Gastroesophageal sphincter (tissue), 4 donors: Measurements from ENCODE around the gene SCN2B. TPM values are rescaled to one million over a fixed set of nuclear protein-coding genes. Genes with fewer than 3 reads are reported as not detected.

Experiments
- ATAC-seq: fragments of 150-250 bp; one replicate; pipeline ENCODE4 v1.9.1; 2016; ENCODE audit warnings: mild to moderate bottlenecking, moderate library complexity
- H3K27ac ChIP-seq, 4 donors: fragments of 200-600 bp; sonication (generic) in 3 of 4; 1 replicate in 3 of 4; 2 replicates in 1 of 4; pipeline ENCODE4 v1.5.1; 2016 to 2019
- H3K27me3 ChIP-seq: fragments of 200-600 bp; sonication (generic); one replicate; pipeline ENCODE4 v1.5.1; 2019
- H3K36me3 ChIP-seq, 2 donors: fragments of 200-600 bp; sonication (generic); one replicate each; pipeline ENCODE4 v1.5.1; 2019; ENCODE audit warnings: control low read depth in 1 of 2
- H3K4me1 ChIP-seq, 3 donors: fragments of 200-600 bp; sonication (generic); 1 replicate in 2 of 3; 2 replicates in 1 of 3; pipeline ENCODE4 v1.5.1; 2016 to 2019; ENCODE audit warnings: control low read depth in 2 of 3
- H3K4me3 ChIP-seq, 2 donors: fragments of 200-600 bp; sonication (generic); one replicate each; pipeline ENCODE4 v1.5.1; 2019; ENCODE audit warnings: mild to moderate bottlenecking in 1 of 2, moderate library complexity in 1 of 2
- H3K9me3 ChIP-seq, 3 donors: fragments of 200-600 bp; sonication (generic); one replicate each; pipeline ENCODE4 v1.5.1; 2017 to 2019; ENCODE audit warnings: control low read depth in 2 of 3
- EP300 ChIP-seq: sonication (generic); formaldehyde crosslinking; IDR thresholded peaks from one replicate; pipeline ENCODE4 v1.6.1; 2017; ENCODE audit warnings: antibody characterized with exemption, mild to moderate bottlenecking
- POLR2A ChIP-seq, 2 donors: fragments of 450-650 bp; IDR thresholded peaks; one replicate each; pipeline ENCODE4 v1.6.1; 2017; ENCODE audit warnings: antibody characterized with exemption in 2 of 2, mild to moderate bottlenecking in 2 of 2, moderate library complexity in 1 of 2
- POLR2AphosphoS5 ChIP-seq: sonication (generic); formaldehyde crosslinking; IDR thresholded peaks from one replicate; pipeline ENCODE4 v1.6.1; 2017; ENCODE audit warnings: antibody characterized with exemption
- WGBS, 2 donors: methylation state at CpG; one replicate each; pipeline ENCODE4 v1.1.5; 2018; ENCODE audit warnings: low coverage in 1 of 2; 5-methylcytosine and 5-hydroxymethylcytosine counted together
- total RNA-seq, 4 donors: library from RNA; depleted of rRNA; stranded (reverse); fragments of >200 nt; gene quantifications; one replicate each; pipeline ENCODE4 v1.1.0, GENCODE V29; 2016
- TF ChIP-seq, protein P1 (sequence below), 4 experiments: fragments of 200-600 bp in 2 of 4; fragments of 450-650 bp in 2 of 4; sonication (generic) in 1 of 4; IDR thresholded peaks; one replicate each; pipeline ENCODE4 v1.5.1; 2017 to 2019; ENCODE audit warnings: antibody characterized with exemption in 4 of 4, mild to moderate bottlenecking in 2 of 4, moderate library complexity in 2 of 4

Gene SCN2B
- total RNA-seq, 4 donors from 2014 or later, result 0.25 to 1.0 (median 0.49) TPM

DNA sequence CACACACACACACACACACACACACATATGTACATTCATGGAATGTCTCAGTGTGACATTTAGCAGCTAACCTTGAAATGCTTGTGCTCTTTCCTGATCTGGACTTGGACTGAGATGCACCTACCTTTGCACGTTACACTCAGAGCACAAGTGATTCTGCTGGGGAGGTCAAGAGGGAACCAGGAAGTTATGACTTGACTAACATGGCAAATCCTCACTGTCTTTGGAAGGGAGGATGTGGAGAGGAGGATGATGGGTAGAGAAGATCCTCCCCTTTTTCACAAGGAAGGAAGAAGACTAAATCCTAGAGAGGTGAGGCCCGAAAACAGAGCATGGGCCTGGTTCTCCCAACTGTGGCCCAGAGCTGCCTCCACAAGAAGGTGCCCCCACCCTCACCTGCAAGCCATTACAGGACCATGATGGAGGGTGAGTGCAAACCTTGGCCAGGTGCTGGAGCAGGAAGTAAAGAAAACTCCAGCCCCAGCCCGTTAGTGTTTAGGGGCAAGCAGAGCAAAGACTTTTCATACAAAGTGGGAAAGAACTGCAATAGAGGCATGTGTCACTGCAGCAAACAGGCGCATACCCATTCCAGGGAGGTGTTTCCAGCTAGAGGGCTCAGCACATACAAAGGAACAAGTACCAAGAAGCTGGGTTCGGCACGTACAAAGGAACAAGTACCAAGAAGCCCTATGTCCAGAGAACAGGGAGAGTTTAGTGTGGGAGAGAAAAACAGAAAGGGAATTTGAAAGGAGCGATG, 50.2 kb downstream of the SCN2B start:
- no peak overlapping the region for H3K27ac ChIP-seq
- peaks cover 9% of the 10 kb centered on the region for H3K27me3 ChIP-seq
- ATAC-seq, result no peak
- H3K4me3 ChIP-seq, result no peak overlapping the region
- H3K9me3 ChIP-seq, result no peaks in the 10 kb centered on the region
- H3K4me1 ChIP-seq, result peaks cover 0 to 6% (median 0%) of the 10 kb centered on the region in 3 donors
- no peaks in the 10 kb centered on the region for H3K36me3 ChIP-seq
- WGBS, 2 donors, result 80 to 86% methylated on average over 1 to 6 of the region's 7 CpGs
- TF ChIP-seq EP300, result no peak

DNA sequence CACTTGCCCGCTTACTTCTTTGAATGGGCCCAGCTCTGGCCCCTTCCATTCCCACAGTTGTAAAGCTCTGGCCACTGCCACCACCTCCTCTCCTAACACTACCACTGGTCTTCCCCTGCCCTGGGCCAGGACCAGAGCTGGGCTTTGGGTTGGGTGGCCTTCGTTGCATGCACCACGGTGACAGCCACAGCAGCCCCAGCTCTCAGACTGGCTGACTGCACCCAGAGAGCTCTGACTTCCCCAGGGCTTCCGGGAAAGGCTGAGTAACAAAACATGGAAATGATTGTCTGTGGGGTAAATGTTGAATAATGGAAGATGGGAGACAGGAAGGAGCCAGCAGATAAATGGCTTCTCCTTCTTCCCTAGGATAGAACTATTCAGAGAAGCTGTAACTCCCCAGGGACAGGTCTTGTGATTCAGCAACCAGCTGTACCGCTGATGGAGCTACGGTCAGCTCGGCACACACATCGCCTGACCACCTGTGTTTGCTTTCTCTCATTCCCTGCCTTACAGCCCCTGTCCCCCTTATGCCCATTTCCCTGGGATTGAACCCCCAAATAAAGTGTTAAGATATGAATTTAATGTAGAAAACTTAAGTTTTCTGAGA, 51.4 kb downstream of the SCN2B start:
- H3K36me3 ChIP-seq, result no peaks in the 10 kb centered on the region
- no peak for TF ChIP-seq POLR2AphosphoS5
- TF ChIP-seq, protein P1, sequence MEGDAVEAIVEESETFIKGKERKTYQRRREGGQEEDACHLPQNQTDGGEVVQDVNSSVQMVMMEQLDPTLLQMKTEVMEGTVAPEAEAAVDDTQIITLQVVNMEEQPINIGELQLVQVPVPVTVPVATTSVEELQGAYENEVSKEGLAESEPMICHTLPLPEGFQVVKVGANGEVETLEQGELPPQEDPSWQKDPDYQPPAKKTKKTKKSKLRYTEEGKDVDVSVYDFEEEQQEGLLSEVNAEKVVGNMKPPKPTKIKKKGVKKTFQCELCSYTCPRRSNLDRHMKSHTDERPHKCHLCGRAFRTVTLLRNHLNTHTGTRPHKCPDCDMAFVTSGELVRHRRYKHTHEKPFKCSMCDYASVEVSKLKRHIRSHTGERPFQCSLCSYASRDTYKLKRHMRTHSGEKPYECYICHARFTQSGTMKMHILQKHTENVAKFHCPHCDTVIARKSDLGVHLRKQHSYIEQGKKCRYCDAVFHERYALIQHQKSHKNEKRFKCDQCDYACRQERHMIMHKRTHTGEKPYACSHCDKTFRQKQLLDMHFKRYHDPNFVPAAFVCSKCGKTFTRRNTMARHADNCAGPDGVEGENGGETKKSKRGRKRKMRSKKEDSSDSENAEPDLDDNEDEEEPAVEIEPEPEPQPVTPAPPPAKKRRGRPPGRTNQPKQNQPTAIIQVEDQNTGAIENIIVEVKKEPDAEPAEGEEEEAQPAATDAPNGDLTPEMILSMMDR (IDR thresholded peaks at IDR 0.05), result no peak
- TF ChIP-seq EP300, result no peak
- no peak for TF ChIP-seq POLR2A (IDR thresholded peaks at IDR 0.05)
- no peaks in the 10 kb centered on the region for H3K9me3 ChIP-seq
- H3K4me1 ChIP-seq, result peaks cover 0 to 6% (median 0%) of the 10 kb centered on the region in 3 donors
- no peak overlapping the region for H3K27ac ChIP-seq
- H3K4me3 ChIP-seq, result no peak overlapping the region
- peaks cover 9% of the 10 kb centered on the region for H3K27me3 ChIP-seq
- ATAC-seq, result no peak
- 63 to 74% methylated on average over 4 to 6 of the region's 8 CpGs for WGBS, 2 donors

DNA sequence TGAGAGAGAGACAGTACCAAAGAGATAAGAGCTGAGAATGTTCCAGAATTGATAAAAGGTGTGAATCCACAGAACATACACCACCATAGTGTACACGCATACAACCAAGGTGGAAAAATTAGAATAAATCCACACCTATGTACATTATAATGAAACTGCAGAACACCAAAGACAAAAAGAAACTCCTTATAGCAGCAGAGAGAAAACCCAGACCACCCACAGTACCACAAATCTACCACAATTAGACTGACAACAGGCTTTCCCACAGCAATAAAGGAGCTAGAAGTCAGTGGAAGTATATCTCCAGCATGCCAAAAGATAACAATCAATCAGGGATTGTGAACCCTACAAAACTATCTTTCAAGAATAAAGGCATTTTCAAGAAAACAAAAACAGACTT, 55.6 kb downstream of the SCN2B start:
- Histone ChIP-seq H3K4me1 (no peaks in the 10 kb centered on the region), H3K36me3 (no peaks in the 10 kb centered on the region), H3K4me3 (no peak overlapping the region), H3K27me3 (peaks cover 14% of the 10 kb centered on the region), H3K27ac (no peak overlapping the region), H3K9me3 (no peaks in the 10 kb centered on the region)
- TF ChIP-seq POLR2A (IDR thresholded peaks at IDR 0.05), result no peak
- TF ChIP-seq POLR2AphosphoS5, result no peak
- TF ChIP-seq EP300, result no peak
- TF ChIP-seq, protein P1 (IDR thresholded peaks at IDR 0.05), result no peak
- 89 to 94% methylated on average over 1 of the region's 1 CpG for WGBS, 2 donors
- ATAC-seq, result no peak

DNA sequence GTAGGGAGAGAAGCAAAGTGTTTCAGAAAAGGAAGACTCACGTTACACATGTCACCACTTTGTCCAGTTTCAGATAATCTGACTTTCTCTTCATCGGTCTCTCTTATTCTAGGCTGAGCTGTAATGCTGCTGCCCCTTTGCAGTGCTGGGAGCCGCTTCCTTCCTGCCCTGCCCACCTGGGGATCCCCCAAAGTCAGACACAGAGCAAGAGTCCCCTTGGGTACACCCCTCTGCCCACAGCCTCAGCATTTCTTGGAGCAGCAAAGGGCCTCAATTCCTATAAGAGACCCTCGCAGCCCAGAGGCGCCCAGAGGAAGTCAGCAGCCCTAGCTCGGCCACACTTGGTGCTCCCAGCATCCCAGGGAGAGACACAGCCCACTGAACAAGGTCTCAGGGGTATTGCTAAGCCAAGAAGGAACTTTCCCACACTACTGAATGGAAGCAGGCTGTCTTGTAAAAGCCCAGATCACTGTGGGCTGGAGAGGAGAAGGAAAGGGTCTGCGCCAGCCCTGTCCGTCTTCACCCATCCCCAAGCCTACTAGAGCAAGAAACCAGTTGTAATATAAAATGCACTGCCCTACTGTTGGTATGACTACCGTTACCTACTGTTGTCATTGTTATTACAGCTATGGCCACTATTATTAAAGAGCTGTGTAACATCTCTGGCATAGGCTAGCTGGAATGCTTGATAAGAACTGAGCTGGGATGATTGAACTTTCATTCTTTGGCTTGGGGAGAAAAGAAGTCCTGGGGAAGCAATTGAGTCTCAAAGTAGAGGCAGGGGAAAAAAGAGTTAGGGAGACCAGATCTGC, 58.4 kb downstream of the SCN2B start:
- WGBS, 2 donors, result 65 to 72% methylated on average over 4 to 6 of the region's 9 CpGs
- no peak for ATAC-seq
- Histone ChIP-seq H3K9me3 (no peaks in the 10 kb centered on the region), H3K36me3 (no peaks in the 10 kb centered on the region), H3K27me3 (peaks cover 20% of the 10 kb centered on the region), H3K27ac (no peak overlapping the region), H3K4me3 (no peak overlapping the region), H3K4me1 (no peaks in the 10 kb centered on the region)
- TF ChIP-seq POLR2A (IDR thresholded peaks at IDR 0.05) (no peak), EP300 (no peak), POLR2AphosphoS5 (no peak)
- TF ChIP-seq, protein P1 (IDR thresholded peaks at IDR 0.05), result no peak

DNA sequence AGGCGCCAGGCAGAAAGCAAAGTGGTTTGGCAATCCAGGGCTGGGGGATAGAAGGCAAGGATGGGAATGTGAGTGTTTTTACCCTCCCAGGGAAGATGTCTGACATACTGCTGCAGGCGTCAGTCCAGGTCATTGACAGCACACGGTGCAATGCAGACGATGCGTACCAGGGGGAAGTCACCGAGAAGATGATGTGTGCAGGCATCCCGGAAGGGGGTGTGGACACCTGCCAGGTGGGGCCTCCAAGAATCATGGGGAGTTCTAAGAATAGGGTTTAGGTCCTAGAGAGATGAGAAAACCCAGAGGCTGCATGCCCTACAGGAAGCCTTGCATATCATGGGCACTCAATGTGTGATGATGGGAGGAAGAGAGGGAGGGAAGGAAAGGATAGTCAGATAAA, 61.4 kb downstream of the SCN2B start:
- Histone ChIP-seq H3K4me3 (no peak overlapping the region), H3K27me3 (peaks cover 20% of the 10 kb centered on the region), H3K27ac (no peak overlapping the region), H3K9me3 (no peaks in the 10 kb centered on the region), H3K4me1 (no peaks in the 10 kb centered on the region), H3K36me3 (no peaks in the 10 kb centered on the region)
- no peak for TF ChIP-seq POLR2AphosphoS5
- TF ChIP-seq, protein P1 (IDR thresholded peaks at IDR 0.05), result no peak
- no peak for TF ChIP-seq EP300
- TF ChIP-seq POLR2A (IDR thresholded peaks at IDR 0.05), result no peak
- WGBS, 2 donors, result 81 to 83% methylated on average over 4 to 7 of the region's 7 CpGs
- ATAC-seq, result no peak
